ENCODE results near the gene HLA-DQB1.
"Not testable (repeated sequence)": the region's sequence is repeated elsewhere in the genome, so short reads cannot be mapped to it uniquely, and the experiment has no call there.

HLA-DQB1 gene

GRCh38 chr6:32659856-32660595 is 6.4 kb downstream of the HLA-DQB1 start:
- no peak for DNase-seq

GRCh38 chr6:32658268-32658897 is 8.1 kb downstream of the HLA-DQB1 start:
- no peak for DNase-seq

GRCh38 chr6:32657819-32658218 is 8.6 kb downstream of the HLA-DQB1 start:
- DNase-seq: not testable (repeated sequence)

- DNase-seq: not testable (repeated sequence)
These were observed 9.1 kb downstream of the HLA-DQB1 start for GRCh38 chr6:32657329-32657728.

GRCh38 chr6:32655203-32655710 is 11.2 kb downstream of the HLA-DQB1 start:
- DNase-seq: no peak

- DNase-seq: no peak
These were observed 21.3 kb downstream of the HLA-DQB1 start for GRCh38 chr6:32645047-32645703.

GRCh38 chr6:32643904-32644303 is 22.6 kb downstream of the HLA-DQB1 start:
- DNase-seq: no peak

- no peak for DNase-seq
These were observed 23.7 kb downstream of the HLA-DQB1 start for GRCh38 chr6:32642720-32643106.

GRCh38 chr6:32641785-32642719 is 24.4 kb downstream of the HLA-DQB1 start:
- DNase-seq: not testable (repeated sequence)

- DNase-seq: no peak
These were observed 25.3 kb downstream of the HLA-DQB1 start for GRCh38 chr6:32641122-32641521.

GRCh38 chr6:32639440-32640394 is 26.7 kb downstream of the HLA-DQB1 start:
- DNase-seq: no peak

GRCh38 chr6:32638532-32639219 is 27.8 kb downstream of the HLA-DQB1 start:
- no peak for DNase-seq

- DNase-seq: no peak
These were observed 28.6 kb downstream of the HLA-DQB1 start for GRCh38 chr6:32637883-32638282.

GRCh38 chr6:32637219-32637880 is 29.1 kb downstream of the HLA-DQB1 start, which contains the start of gene HLA-DQA1:
Gene HLA-DQA1 (plus strand): TSS chr6:32637406. CDS start chr6:32637459, 53 bp downstream.
- DNase-seq: no peak

GRCh38 chr6:32635526-32636123 is 30.8 kb downstream of the HLA-DQB1 start:
- no peak for DNase-seq

- not testable (repeated sequence) for DNase-seq
These were observed 36.7 kb downstream of the HLA-DQB1 start for GRCh38 chr6:32629793-32630192.

- DNase-seq: peak; percentile 28
These were observed 38.6 kb downstream of the HLA-DQB1 start for GRCh38 chr6:32627831-32628230.

GRCh38 chr6:32627249-32627648 is 39.2 kb downstream of the HLA-DQB1 start:
- no peak for DNase-seq

- no peak for DNase-seq
These were observed 41.3 kb downstream of the HLA-DQB1 start for GRCh38 chr6:32625137-32625536.

GRCh38 chr6:32624565-32624964 is 41.9 kb downstream of the HLA-DQB1 start:
- no peak for DNase-seq
